HG02884 (cell line): ENCODE data around the gene TNC.

Experiments
- ATAC-seq: cut with Tn5 transposase; IDR thresholded peaks from one replicate; pipeline ENCODE4 v1.9.1; 2021; ENCODE audit warnings: mild to moderate bottlenecking, moderate library complexity; ENCODE audit not compliant: unreplicated experiment

TNC gene

DNA sequence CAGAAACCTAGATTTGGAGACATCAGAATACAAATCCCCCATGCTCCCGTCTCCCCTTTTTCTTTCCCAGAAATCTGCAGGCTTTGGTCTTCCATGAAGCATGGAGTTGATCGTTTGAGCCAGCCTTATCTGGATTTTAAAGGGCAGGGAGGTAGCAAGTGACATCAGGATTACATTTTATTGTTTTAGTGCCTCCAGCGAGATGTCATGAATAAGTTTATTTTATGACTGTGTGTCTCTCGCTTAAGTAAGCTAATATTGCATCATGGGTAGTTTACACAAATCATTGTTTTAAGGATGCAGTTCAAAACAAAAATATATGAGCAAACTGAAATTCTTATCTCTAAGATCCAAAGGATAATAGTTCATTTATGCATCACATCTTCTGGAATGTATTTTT is 136.9 kb downstream of the TNC start:
- ATAC-seq, result no peak

DNA sequence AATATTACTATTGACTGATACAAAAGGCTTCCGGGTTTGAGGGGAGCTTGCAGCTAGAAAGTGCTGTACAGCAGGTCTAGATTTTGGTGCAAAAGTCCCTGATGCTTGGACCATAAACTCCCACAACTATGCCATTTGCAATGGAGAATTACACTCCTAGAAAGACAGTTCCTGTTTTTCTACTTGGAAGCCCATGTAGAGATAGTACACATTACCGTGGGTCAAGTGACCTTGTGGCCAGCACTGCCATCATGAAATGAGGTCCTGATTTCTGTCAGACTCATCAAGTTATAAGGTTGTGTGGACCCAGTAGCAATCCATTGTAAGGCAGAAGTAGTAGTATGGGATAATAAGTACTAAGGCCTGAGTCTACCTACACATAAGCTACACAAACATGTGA is 144.7 kb downstream of the TNC start:
- ATAC-seq, result no peak

GRCh38 chr9:114972510-114973136 is 145.3 kb downstream of the TNC start:
- no peak for ATAC-seq
